AG09309 (cell line): ENCODE measurements around the gene FKBP10.
A peak's percentile ranks its signal among the peaks of the same experiment; 100 is the strongest.

Experiments used
- DNase-seq: peaks from one replicate; pipeline ENCODE4 v3.0.0-alpha.2; 2010; ENCODE audit warnings: low read depth
- H3K4me3 ChIP-seq: 2 replicates; pipeline ENCODE4 v1.5.1; 2011; ENCODE audit warnings: mild to moderate bottlenecking, low read depth, low read length, moderate library complexity; ENCODE audit not compliant: control insufficient read depth
- TF ChIP-seq, protein P1 (sequence below): IDR thresholded peaks from 2 replicates; pipeline ENCODE4 v1.5.1; 2011; ENCODE audit warnings: mild to moderate bottlenecking, low read depth, low read length, inconsistent platforms; ENCODE audit not compliant: insufficient read depth, control insufficient read depth; ENCODE audit errors: missing control alignments

The FKBP10 gene

GRCh38 chr17:41769346-41769862 is 43.4 kb upstream of the FKBP10 start:
- TF ChIP-seq, protein P1, sequence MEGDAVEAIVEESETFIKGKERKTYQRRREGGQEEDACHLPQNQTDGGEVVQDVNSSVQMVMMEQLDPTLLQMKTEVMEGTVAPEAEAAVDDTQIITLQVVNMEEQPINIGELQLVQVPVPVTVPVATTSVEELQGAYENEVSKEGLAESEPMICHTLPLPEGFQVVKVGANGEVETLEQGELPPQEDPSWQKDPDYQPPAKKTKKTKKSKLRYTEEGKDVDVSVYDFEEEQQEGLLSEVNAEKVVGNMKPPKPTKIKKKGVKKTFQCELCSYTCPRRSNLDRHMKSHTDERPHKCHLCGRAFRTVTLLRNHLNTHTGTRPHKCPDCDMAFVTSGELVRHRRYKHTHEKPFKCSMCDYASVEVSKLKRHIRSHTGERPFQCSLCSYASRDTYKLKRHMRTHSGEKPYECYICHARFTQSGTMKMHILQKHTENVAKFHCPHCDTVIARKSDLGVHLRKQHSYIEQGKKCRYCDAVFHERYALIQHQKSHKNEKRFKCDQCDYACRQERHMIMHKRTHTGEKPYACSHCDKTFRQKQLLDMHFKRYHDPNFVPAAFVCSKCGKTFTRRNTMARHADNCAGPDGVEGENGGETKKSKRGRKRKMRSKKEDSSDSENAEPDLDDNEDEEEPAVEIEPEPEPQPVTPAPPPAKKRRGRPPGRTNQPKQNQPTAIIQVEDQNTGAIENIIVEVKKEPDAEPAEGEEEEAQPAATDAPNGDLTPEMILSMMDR: no peak
- H3K4me3 ChIP-seq: no peak overlapping the region
- DNase-seq: no peak

- TF ChIP-seq, protein P1: no peak
- no peak for DNase-seq
- no peak overlapping the region for H3K4me3 ChIP-seq
These were observed 42.8 kb upstream of the FKBP10 start for GRCh38 chr17:41769985-41770384.

GRCh38 chr17:41771389-41772206 is 41.2 kb upstream of the FKBP10 start:
- no peak overlapping the region for H3K4me3 ChIP-seq
- DNase-seq: no peak
- TF ChIP-seq, protein P1: no peak

DNA sequence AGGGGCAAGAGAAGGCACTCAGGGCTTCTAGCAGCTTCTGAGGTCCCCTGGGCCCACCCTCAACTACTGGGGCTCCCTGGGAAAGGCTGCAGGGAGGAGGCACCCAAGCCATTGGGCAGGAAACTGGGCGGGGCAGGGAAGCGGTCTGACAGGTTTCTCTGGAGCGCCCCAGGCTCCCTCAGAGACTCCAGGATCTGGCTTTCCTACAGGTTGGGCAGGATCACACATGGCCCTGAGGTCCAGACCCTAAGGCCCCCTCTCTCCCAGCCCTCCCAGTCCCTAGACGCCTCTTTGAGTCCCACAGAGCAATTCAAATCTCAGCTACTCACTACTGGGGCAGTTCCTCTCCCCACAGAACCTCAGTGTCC is 40.6 kb upstream of the FKBP10 start:
- DNase-seq: no peak
- no peak overlapping the region for H3K4me3 ChIP-seq
- TF ChIP-seq, protein P1: no peak

DNA sequence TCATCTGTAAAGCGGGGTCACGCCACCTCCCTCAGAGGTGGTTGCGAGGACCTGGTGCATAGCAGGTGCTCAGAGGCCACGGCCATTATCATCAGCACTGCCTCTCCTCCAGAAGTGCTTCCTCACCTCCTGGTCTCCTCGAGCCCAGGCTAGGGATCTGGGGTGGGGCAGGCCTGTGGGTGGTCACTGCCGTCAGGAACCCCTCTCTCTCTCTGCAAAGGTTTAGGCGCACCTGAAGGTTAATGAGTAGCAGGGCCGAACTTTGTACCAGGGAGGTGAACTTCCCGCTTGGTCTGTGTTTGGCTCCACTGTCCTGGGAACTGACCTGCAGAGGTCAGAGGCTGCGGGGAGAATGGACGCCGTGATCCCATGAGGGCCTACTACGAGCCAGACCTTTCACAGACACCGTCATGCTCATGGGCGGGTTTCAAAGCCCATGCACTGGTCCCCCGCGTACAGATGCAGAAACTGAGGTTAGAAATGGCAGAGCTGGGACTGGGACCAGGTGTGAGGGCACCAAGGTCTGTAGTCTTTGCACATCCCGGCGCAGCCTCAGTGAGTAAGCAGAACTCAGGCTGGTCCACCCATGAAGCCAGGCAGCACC is 40.1 kb upstream of the FKBP10 start:
- no peak for DNase-seq
- TF ChIP-seq, protein P1: no peak
- H3K4me3 ChIP-seq: no peak overlapping the region

- TF ChIP-seq, protein P1: no peak
- DNase-seq: peak; percentile 38
- no peak overlapping the region for H3K4me3 ChIP-seq
These were observed 39.6 kb upstream of the FKBP10 start for GRCh38 chr17:41773190-41773588.
